GM10266 (cell line): ENCODE measurements around the gene HSF2BP.
"Not testable (repeated sequence)": the region's sequence is repeated elsewhere in the genome, so short reads cannot be mapped to it uniquely, and the experiment has no call there.

ENCODE experiments used
- DNase-seq: peaks from one replicate; pipeline ENCODE4 v3.0.0; 2012; ENCODE audit errors: extremely low spot score
- CTCF ChIP-seq: IDR thresholded peaks from 2 replicates; pipeline ENCODE4 v1.5.1; 2012; ENCODE audit warnings: mild to moderate bottlenecking, low read depth; ENCODE audit not compliant: control insufficient read depth, insufficient read depth; ENCODE audit errors: missing control alignments

The HSF2BP gene

GRCh38 chr21:43600642-43601402 lies 58.5 kb downstream of the HSF2BP start:
- no peak for DNase-seq
- no peak for TF ChIP-seq CTCF

- no peak for TF ChIP-seq CTCF
- no peak for DNase-seq
These were observed 59.6 kb downstream of the HSF2BP start for GRCh38 chr21:43599728-43600127.

GRCh38 chr21:43598416-43599120 lies 60.7 kb downstream of the HSF2BP start:
- no peak for TF ChIP-seq CTCF

GRCh38 chr21:43597540-43598250 lies 61.6 kb downstream of the HSF2BP start:
- no peak for TF ChIP-seq CTCF
- DNase-seq, result no peak

More at GRCh38 chr21:43598416-43599120, 60.7 kb downstream of the HSF2BP start:
- DNase-seq, result no peak

GRCh38 chr21:43597052-43597451 lies 62.2 kb downstream of the HSF2BP start:
- no peak for DNase-seq
- TF ChIP-seq CTCF, result no peak

GRCh38 chr21:43596616-43597015 lies 62.7 kb downstream of the HSF2BP start:
- no peak for DNase-seq
- TF ChIP-seq CTCF, result no peak

GRCh38 chr21:43595769-43596168 lies 63.5 kb downstream of the HSF2BP start:
- DNase-seq, result not testable (repeated sequence)
